Thymus (tissue), 11 donors: ENCODE data around the gene ACTN1. TPM values are rescaled to one million over a fixed set of nuclear protein-coding genes. Genes with fewer than 3 reads are reported as not detected.

Source experiments
- DNase-seq, 9 donors: peaks; one replicate each; pipeline ENCODE4 v3.0.0-alpha.2; 2013; ENCODE audit warnings: low spot score in 9 of 9, low read depth in 6 of 9, missing footprints in 1 of 9
- H3K27ac ChIP-seq, 2 donors: one replicate each; pipeline ENCODE4 v1.5.1; 2013; ENCODE audit warnings: control low read depth in 1 of 2, low read depth in 1 of 2, low read length in 1 of 2, mild to moderate bottlenecking in 1 of 2, moderate library complexity in 1 of 2
- H3K27me3 ChIP-seq, 2 donors: one replicate each; pipeline ENCODE4 v1.5.1; 2013; ENCODE audit warnings: low read length in 1 of 2; ENCODE audit not compliant: control insufficient read depth in 2 of 2, insufficient read depth in 1 of 2
- H3K36me3 ChIP-seq, 2 donors: one replicate each; pipeline ENCODE4 v1.5.1; 2013; ENCODE audit warnings: low read length in 1 of 2, mild to moderate bottlenecking in 1 of 2, moderate library complexity in 1 of 2; ENCODE audit not compliant: control insufficient read depth in 2 of 2, insufficient read depth in 2 of 2
- H3K4me1 ChIP-seq, 2 donors: one replicate each; pipeline ENCODE4 v1.5.1; 2013; ENCODE audit warnings: low read length in 2 of 2; ENCODE audit not compliant: control insufficient read depth in 2 of 2, insufficient read depth in 2 of 2
- H3K4me3 ChIP-seq, 2 donors: one replicate each; pipeline ENCODE4 v1.5.1; 2013; ENCODE audit warnings: low read length in 2 of 2, control low read depth in 1 of 2, mild to moderate bottlenecking in 1 of 2
- H3K9me3 ChIP-seq, 2 donors: one replicate each; pipeline ENCODE4 v1.5.1; 2013; ENCODE audit warnings: low read length in 1 of 2, mild to moderate bottlenecking in 1 of 2; ENCODE audit not compliant: control insufficient read depth in 2 of 2, insufficient read depth in 1 of 2
- WGBS: extraction: QIAGEN DNeasy Blood & Tissue Kit; methylation state at CpG from one replicate; pipeline ENCODE4 v1.1.7; 2013; 5-methylcytosine and 5-hydroxymethylcytosine counted together
- polyA plus RNA-seq: library from polyadenylated mRNA; stranded (reverse); fragments of 200-250 nt; gene quantifications from one replicate; pipeline ENCODE4 v1.2.3, GENCODE V29; 2013
- total RNA-seq: library from RNA; stranded (reverse); fragments of 120-200 nt; gene quantifications from one replicate; pipeline ENCODE4 v1.2.4, GENCODE V29; 2013
- donor health status: healthy.

The ACTN1 gene
- total and polyA plus RNA-seq, 2 donors = 21.6 to 59.3 TPM

DNA sequence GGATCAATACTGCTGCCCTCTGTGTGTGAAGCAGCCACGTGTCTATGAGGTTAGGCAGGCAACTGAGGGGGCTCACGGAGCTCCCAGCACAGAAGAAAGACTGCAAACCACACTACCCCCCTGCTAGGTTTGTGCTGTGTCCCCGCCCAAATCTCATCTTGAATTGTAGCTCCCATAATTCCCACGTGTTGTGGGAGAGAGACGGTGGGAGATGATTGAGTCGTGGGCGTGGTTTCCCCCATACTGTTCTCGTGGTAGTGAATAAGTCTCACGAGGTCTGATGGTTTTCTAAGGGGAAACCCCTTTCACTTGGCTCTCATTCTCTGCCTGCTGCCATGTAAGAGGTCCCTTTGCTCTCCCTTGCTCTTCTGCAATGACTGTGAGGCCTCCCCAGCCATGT, 68.6 kb downstream of the ACTN1 start:
- no peak overlapping the region for H3K4me3 ChIP-seq
- DNase-seq = no peak
- H3K4me1 ChIP-seq = peaks cover 0 to 4% of the 10 kb centered on the region in 2 donors
- WGBS = 67% methylated on average over 9 of the region's 9 CpGs
- no peaks in the 10 kb centered on the region for H3K27me3 ChIP-seq
- H3K9me3 ChIP-seq = peaks cover 0 to 6% of the 10 kb centered on the region in 2 donors
- peaks cover 7 to 9% of the 10 kb centered on the region in 2 donors for H3K36me3 ChIP-seq
- H3K27ac ChIP-seq = no peak overlapping the region

DNA sequence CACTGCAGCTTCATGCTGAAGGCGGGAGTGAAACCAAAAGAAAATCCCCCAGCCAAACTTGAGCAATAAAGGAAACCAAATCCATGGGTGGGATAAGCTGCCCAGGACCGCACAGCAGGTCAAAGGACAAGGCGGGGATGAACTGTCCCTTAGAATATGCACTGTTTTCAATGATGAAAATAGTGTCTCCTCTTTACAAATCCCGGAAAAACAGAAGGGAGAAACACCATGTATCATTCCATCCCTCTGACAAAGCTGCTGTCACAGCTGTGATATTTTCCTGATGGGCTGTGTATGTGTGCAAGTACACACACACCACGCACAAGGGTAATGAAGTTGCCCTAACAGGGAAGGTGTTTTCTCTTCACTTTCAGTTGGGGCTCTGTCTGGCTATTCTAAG, 70.3 kb downstream of the ACTN1 start:
- H3K27me3 ChIP-seq = no peaks in the 10 kb centered on the region
- H3K27ac ChIP-seq = no peak overlapping the region
- H3K9me3 ChIP-seq = peaks cover 0 to 3% of the 10 kb centered on the region in 2 donors
- H3K4me3 ChIP-seq = no peak overlapping the region
- WGBS = 97% methylated on average over 5 of the region's 5 CpGs
- peaks cover 0 to 4% of the 10 kb centered on the region in 2 donors for H3K4me1 ChIP-seq
- peaks cover 7 to 9% of the 10 kb centered on the region in 2 donors for H3K36me3 ChIP-seq
- DNase-seq = no peak

DNA sequence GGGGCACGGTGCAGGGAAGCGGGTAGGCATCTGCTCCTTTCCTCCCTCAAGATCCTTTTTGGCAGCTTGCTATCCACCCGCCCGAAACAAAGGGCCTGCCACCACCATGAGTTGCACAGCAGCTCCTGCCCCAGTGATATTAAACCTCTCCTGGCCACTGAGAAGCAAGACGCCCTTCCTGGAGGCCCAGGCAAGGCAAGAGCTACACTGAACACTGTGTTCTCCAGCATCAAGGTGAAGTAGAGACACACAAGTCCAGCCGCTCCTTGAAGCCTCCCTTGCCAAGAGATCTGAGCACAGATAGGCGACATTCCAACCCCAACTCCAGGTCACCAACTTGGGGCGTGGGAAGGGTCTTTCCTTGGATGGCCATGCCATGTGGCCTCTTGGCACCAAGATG, 70.9 kb downstream of the ACTN1 start:
- Histone ChIP-seq H3K4me1 (peaks cover 0 to 4% of the 10 kb centered on the region in 2 donors), H3K9me3 (peaks cover 0 to 3% of the 10 kb centered on the region in 2 donors), H3K4me3 (no peak overlapping the region), H3K36me3 (peaks cover 4 to 7% of the 10 kb centered on the region in 2 donors), H3K27ac (no peak overlapping the region), H3K27me3 (no peaks in the 10 kb centered on the region)
- 95% methylated on average over 8 of the region's 8 CpGs for WGBS
- DNase-seq = no peak

DNA sequence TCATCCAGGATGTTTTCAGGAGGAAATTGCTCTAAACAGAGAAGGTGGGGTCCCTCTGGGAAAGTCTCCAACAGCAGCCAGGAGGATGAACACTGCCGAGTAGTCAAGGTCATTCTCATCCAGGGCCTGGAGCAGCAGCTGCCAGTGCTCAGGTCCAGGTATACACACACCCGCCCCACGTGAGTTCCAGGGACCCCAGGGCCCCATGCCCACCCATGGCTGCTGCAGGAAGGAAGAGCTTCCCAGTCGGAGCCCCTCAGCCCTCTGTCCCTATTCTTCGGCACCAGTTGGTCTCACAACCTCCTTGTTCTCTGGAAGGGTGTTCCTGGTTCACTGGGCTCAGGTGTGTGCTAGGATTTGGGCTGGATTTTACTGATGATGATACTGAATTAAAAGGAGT, 72.7 kb downstream of the ACTN1 start:
- H3K4me1 ChIP-seq = no peaks in the 10 kb centered on the region
- H3K27ac ChIP-seq = no peak overlapping the region
- H3K4me3 ChIP-seq = no peak overlapping the region
- no peaks in the 10 kb centered on the region for H3K27me3 ChIP-seq
- H3K36me3 ChIP-seq = peaks cover 7 to 11% of the 10 kb centered on the region in 2 donors
- no peak for DNase-seq
- WGBS = 98% methylated on average over 5 of the region's 5 CpGs
- peaks cover 0 to 3% of the 10 kb centered on the region in 2 donors for H3K9me3 ChIP-seq

DNA sequence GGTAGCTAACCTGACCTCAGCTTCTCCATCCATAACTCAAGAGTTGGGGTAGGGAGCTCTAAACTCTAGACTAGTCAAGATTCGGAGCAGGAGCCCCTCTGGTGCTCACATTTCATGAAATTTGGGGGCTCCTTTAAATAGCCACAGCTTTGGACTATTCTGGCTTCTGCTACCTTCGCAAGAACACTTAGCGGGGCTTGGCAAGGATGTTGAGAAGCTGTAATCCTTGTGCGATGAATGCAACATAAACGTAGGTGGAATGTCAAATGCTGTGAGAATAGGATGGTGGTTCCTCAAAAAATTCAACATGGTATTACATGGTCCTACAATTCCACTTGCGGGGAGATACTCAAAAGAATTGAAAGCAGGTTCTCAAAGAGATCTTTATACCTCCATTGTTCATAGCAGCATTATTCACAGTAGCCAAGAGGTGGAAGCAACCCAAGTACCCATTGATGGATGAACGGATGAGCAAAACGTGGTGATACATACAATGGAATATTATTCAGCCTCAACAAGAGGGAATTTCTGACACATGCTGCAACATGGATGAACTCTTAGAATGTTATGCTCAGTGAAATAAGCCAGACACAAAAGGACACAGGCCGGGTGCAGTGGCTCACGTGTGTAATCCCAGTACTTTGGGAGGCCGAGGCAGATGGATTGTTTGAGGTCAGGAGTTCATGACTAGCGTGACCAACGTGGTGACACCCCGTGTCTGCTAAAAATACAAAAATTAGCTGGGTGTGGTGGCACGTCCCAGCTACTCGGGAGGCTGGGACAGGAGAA, 73.8 kb downstream of the ACTN1 start:
- Histone ChIP-seq H3K27ac (no peak overlapping the region), H3K36me3 (peaks cover 10 to 11% of the 10 kb centered on the region in 2 donors), H3K9me3 (peaks cover 0 to 3% of the 10 kb centered on the region in 2 donors), H3K4me1 (no peaks in the 10 kb centered on the region), H3K4me3 (no peak overlapping the region), H3K27me3 (no peaks in the 10 kb centered on the region)
- DNase-seq = no peak
- WGBS = 98% methylated on average over 16 of the region's 16 CpGs

DNA sequence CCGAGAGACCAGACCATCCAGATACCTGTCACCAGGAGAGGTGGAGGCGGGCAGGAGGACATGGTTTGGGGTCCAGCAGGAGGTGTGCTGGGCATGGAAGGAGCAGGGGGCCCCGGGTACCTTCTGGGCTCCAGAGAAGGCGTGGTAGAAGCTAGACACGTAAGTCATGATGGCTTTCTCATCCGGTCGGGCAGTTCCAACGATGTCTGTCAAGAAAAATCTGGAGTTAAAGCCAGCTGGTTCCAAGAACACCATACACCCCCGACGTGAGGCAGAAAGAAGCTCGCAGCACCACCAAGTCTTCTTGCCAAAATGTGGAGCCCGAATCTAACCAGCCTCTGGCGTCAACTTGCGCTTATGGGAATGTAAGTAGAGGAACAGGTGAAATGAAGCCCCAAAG, 76.7 kb downstream of the ACTN1 start:
- Histone ChIP-seq H3K27me3 (no peaks in the 10 kb centered on the region), H3K27ac (no peak overlapping the region), H3K4me1 (peaks cover 2 to 15% of the 10 kb centered on the region in 2 donors), H3K36me3 (peaks cover 4 to 14% of the 10 kb centered on the region in 2 donors), H3K4me3 (no peak overlapping the region), H3K9me3 (peaks cover 0 to 3% of the 10 kb centered on the region in 2 donors)
- no peak for DNase-seq
- 98% methylated on average over 14 of the region's 14 CpGs for whole genome bisulfite sequencing

DNA sequence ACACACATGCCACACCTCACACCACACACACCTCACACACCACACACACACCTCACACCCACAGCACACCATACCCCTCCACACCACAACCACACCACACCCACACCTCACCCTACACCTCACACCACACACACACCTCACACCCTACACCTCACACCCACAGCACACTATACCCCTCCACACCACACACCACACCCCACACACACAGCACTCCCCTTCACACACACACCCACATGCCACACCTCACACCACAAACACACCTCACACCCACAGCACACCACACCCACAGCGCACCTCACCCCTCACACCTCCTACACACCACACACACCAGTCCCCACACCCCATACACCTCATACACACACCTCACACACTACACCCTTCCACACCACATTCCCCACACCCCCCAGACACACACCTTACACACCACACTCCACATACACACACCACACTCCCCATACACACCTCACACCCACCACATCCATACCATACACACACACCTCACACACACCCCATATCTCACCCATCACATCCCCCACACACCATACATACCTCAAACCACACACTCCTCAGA, 80.0 kb downstream of the ACTN1 start:
- no peak overlapping the region for H3K4me3 ChIP-seq
- no peaks in the 10 kb centered on the region for H3K9me3 ChIP-seq
- DNase-seq = no peak
- no peak overlapping the region for H3K27ac ChIP-seq
- peaks cover 2 to 15% of the 10 kb centered on the region in 2 donors for H3K4me1 ChIP-seq
- H3K27me3 ChIP-seq = no peaks in the 10 kb centered on the region
- peaks cover 9 to 12% of the 10 kb centered on the region in 2 donors for H3K36me3 ChIP-seq
- WGBS = 86% methylated on average over 1 of the region's 1 CpG

DNA sequence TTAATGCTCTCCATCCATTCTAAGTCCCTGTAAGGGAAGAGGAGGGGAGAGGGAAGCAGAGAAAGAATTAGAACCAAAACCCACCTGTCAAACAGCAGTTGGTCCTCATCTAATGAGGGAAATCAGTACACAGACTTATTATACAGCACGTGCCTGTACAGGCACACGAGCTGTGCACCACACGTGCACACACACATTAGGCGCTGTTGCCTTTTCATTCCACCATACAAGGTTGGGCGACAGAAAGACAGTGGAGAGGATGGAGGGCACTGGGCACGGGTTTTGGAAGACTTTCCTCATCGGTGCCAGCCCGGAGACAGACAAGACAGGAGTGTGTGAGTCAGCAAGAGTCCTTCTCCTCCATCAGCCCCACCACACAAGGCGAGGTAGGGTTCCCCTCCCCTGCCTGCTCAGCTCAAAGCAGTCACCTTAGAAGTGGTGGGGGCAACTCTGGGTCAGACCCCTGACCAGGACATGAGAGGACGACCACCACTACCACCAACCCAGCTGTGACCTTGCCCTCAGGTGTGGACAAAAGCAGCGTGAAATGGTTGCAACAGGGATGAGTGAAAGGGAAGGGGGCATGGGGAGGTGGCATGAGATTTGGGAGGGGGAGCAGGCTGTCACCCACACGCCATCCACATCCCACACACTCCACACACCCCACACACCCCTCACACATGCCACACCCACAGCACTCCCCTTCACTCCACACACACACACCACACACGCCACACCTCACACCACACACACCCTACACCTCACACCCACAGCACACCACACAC, 80.7 kb downstream of the ACTN1 start:
- H3K4me3 ChIP-seq = no peak overlapping the region
- peaks cover 2 to 15% of the 10 kb centered on the region in 2 donors for H3K4me1 ChIP-seq
- H3K27ac ChIP-seq = no peak overlapping the region
- WGBS = 59% methylated on average over 13 of the region's 13 CpGs
- no peaks in the 10 kb centered on the region for H3K9me3 ChIP-seq
- H3K36me3 ChIP-seq = peaks cover 12 to 15% of the 10 kb centered on the region in 2 donors
- H3K27me3 ChIP-seq = no peaks in the 10 kb centered on the region
- no peak for DNase-seq
